IPS DF 6.9 (cell line): Measurements from ENCODE around the gene SLC6A5.

Source experiments
- DNase-seq: peaks from one replicate; pipeline ENCODE4 v3.0.0-alpha.2; 2013; ENCODE audit warnings: low read depth, low spot score
- H3K27ac ChIP-seq: one replicate; pipeline ENCODE4 v1.5.1; 2013; ENCODE audit warnings: low read length, control low read depth
- H3K27me3 ChIP-seq: 2 replicates; pipeline ENCODE4 v1.6.1; 2013; ENCODE audit warnings: mild to moderate bottlenecking, low read length; ENCODE audit not compliant: control insufficient read depth, insufficient read depth
- H3K36me3 ChIP-seq: 2 replicates; pipeline ENCODE4 v1.6.1; 2013; ENCODE audit warnings: low read length; ENCODE audit not compliant: control insufficient read depth, insufficient read depth
- H3K4me1 ChIP-seq: 2 replicates; pipeline ENCODE4 v1.6.1; 2013; ENCODE audit warnings: low read length; ENCODE audit not compliant: control insufficient read depth, insufficient read depth
- H3K4me3 ChIP-seq: 2 replicates; pipeline ENCODE4 v1.5.1; 2013; ENCODE audit warnings: mild to moderate bottlenecking, low read length
- H3K9me3 ChIP-seq: 2 replicates; pipeline ENCODE4 v1.6.1; 2013; ENCODE audit warnings: low read length, inconsistent platforms; ENCODE audit not compliant: control insufficient read depth, insufficient read depth
- WGBS: extraction: QIAGEN DNeasy Blood & Tissue Kit; methylation state at CpG from one replicate; pipeline ENCODE4 v1.1.7; 2013; ENCODE audit warnings: mixed read lengths, missing lambda C conversion rate; ENCODE audit not compliant: insufficient read length, insufficient coverage; 5-methylcytosine and 5-hydroxymethylcytosine counted together

The SLC6A5 gene

DNA sequence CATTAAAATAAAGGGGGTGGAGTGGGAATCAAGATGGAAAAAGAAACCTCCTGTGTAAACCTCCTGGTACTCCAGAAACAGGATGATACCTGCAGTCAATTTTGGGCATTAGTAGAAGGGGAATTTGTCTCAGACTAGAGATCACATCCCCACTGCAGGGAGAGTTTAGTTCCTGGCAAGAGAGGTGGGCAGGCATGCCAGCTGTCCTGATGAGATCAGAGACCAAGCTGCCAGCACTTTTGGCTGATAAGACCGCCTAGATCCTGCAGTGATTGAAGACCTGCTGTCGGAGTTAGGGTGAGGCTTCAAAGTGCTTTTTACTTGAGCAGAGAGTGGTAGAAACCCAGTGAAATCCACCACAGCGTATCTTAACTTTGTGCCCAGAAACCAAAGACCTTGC, 40.3 kb downstream of the SLC6A5 start:
- H3K36me3 ChIP-seq = no peaks in the 10 kb centered on the region
- H3K4me1 ChIP-seq = no peaks in the 10 kb centered on the region
- H3K27ac ChIP-seq = no peak overlapping the region
- no CpG with 5 or more reads among the region's 3 CpGs for WGBS
- DNase-seq = no peak
- H3K27me3 ChIP-seq = no peaks in the 10 kb centered on the region
- H3K9me3 ChIP-seq = no peaks in the 10 kb centered on the region
- no peak overlapping the region for H3K4me3 ChIP-seq

DNA sequence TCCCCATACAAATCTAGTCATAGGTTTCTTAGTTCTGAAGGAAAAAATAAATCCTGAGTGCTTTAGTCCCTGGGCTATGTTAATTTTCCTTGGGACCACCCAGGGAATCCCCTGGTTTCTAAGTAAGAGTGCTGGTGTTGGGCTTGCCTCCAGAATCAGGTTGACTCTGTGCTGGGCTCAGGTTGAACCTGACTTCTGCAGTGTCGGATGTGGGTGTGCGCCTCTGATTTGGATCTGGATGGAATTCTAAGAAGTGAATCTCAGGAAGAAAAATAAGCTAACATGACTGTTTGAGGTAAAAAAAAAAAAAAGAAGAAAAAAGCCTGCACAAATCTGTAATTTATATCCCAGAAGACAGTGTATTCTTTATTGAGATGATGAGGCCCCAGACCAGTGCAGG, 41.0 kb downstream of the SLC6A5 start:
- DNase-seq = no peak
- no CpG with 5 or more reads among the region's 2 CpGs for WGBS
- Histone ChIP-seq H3K36me3 (no peaks in the 10 kb centered on the region), H3K4me3 (no peak overlapping the region), H3K27ac (no peak overlapping the region), H3K4me1 (no peaks in the 10 kb centered on the region), H3K9me3 (no peaks in the 10 kb centered on the region), H3K27me3 (no peaks in the 10 kb centered on the region)

DNA sequence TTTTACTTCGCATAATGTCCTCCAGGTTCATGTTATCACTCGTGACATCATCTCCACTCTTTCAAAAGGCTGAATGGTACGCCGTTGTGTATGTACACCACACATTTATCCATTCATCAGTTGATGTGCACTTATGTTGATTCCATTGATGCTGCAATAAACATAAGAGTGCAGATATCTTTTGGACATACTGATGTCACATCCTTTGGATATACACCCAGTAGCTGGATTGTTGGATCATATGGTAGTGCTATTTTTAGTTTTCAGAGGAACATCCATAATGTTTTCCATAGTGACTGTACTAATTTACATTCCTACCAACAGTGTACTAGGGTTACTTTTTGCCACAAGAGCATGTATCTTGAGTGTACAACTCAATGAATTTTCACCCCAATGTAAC, 45.0 kb downstream of the SLC6A5 start:
- no peak overlapping the region for H3K27ac ChIP-seq
- H3K36me3 ChIP-seq = no peaks in the 10 kb centered on the region
- no CpG with 5 or more reads among the region's 4 CpGs for WGBS
- no peak overlapping the region for H3K4me3 ChIP-seq
- H3K4me1 ChIP-seq = no peaks in the 10 kb centered on the region
- no peak for DNase-seq
- no peaks in the 10 kb centered on the region for H3K27me3 ChIP-seq
- H3K9me3 ChIP-seq = no peaks in the 10 kb centered on the region

DNA sequence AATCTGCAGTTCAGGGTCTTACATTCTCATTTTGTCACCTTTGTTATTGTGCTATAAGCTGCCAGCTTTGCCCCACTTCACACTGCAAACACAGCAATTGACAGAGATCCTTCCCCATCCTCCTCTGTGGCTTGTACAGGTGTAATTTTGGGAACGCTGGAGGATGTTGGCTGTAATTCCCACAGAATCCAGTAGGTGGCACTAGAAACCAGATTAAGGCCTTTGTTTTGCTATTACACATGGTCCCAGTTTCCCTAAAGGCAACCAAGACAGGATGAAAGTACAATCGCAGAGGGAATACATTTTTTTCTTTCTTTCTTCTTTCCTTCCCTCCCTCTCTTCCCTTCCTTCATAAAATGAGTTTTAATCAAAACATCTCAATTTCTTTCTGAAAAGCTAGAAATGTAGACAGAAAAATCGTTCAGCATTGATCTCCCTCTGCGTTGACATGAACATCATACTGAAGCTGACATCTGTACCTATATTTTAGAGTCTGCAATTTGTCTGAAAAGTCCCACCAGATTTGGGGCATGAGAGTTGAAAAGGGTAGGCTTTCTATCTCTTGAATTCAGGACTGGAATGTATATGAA, 48.7 kb downstream of the SLC6A5 start:
- Histone ChIP-seq H3K4me3 (no peak overlapping the region), H3K27me3 (no peaks in the 10 kb centered on the region), H3K27ac (no peak overlapping the region), H3K4me1 (no peaks in the 10 kb centered on the region), H3K9me3 (no peaks in the 10 kb centered on the region), H3K36me3 (no peaks in the 10 kb centered on the region)
- DNase-seq = no peak
- WGBS = no CpG with 5 or more reads among the region's 4 CpGs

DNA sequence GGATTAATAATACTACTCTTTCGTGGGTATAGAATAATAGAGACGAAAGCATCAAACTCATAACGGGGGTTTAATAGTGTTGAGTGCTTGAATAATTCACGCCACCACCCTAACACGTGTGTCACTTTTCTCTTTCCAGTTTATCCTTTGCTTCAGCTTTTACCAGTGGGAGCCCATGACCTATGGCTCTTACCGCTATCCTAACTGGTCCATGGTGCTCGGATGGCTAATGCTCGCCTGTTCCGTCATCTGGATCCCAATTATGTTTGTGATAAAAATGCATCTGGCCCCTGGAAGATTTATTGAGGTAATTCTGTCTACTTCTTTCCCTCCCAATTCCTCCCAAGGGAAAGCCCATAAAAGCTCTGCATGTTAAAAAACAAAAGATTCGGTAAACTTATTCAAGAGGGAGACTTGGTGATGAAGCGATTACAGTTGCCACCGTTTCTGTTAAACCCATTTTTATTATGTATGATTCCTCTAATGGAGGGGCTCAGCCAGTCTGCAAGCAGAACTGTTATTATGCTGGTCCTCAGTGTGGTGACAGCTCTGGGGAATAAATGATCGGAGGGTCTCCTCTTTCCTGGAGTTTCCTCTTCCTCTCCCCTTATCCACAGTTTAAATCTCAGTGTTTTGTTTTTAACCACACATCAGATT, 52.9 kb downstream of the SLC6A5 start:
- H3K36me3 ChIP-seq = no peaks in the 10 kb centered on the region
- no peak overlapping the region for H3K4me3 ChIP-seq
- H3K27ac ChIP-seq = no peak overlapping the region
- no CpG with 5 or more reads among the region's 13 CpGs for WGBS
- H3K27me3 ChIP-seq = no peaks in the 10 kb centered on the region
- no peak for DNase-seq
- no peaks in the 10 kb centered on the region for H3K9me3 ChIP-seq
- no peaks in the 10 kb centered on the region for H3K4me1 ChIP-seq

DNA sequence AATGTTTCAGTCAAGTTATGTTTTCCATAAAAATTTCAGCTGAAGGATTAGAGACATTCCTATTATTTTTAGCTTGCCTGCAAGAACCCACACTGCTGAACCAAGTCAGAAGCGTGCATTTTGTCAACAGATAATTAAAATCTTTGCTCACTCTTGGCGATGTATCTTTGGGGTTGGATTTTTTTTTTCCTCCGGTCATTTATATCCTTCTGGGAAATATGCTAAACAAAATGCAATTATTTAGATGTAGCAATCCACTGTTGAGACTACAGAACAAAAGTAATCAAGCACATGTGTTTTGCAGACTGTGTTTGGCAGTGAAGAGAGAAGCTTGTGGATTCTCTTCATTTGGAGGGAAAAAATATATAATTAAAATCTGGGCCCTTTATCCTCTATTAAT, 54.6 kb downstream of the SLC6A5 start:
- Histone ChIP-seq H3K9me3 (no peaks in the 10 kb centered on the region), H3K27me3 (no peaks in the 10 kb centered on the region), H3K4me1 (no peaks in the 10 kb centered on the region), H3K36me3 (no peaks in the 10 kb centered on the region), H3K4me3 (no peak overlapping the region), H3K27ac (no peak overlapping the region)
- no peak for DNase-seq
- WGBS = no CpG with 5 or more reads among the region's 3 CpGs

DNA sequence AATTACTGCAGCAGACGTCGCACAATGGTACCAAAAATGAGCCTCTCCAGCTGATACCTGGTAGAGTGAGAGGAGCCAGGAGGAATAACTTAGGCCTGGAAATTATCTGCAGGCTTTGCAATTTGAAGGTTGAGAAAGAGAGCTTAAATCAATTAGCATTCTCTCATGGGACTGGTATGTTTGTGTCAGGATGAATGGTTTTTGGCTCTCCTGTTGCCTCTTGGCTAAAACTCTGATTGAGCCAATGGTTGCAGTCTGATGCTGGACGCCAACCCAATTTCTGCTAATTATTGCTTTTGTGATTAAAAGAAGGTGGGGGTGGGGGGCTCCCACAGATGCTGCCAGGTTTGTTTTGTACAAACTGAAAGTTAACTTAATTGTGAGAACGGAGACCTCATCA, 57.5 kb downstream of the SLC6A5 start:
- no CpG with 5 or more reads among the region's 4 CpGs for WGBS
- H3K27ac ChIP-seq = no peak overlapping the region

DNA sequence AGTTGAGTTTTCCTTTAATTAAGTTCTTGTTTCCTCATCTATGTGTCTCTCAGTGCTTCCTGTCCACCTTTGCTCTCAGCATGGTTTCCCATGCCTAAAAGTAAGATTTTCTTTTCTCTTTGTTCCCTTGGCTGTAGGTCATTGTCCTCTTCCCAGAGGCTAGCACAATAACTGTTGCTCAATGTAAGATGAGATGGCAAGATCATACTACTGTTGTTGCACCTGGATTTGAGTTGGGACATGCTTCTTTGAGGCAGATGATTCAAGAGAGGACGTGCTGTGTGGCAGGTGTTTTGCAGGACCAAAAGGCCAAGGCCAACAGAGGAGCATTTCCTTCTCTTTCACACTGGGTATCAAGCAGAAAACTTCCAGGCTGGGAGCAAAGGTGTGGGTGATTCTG, 58.7 kb downstream of the SLC6A5 start:
- no CpG with 5 or more reads among the region's 1 CpG for WGBS
- Histone ChIP-seq H3K27me3 (no peaks in the 10 kb centered on the region), H3K36me3 (no peaks in the 10 kb centered on the region), H3K27ac (no peak overlapping the region), H3K4me3 (no peak overlapping the region), H3K4me1 (no peaks in the 10 kb centered on the region), H3K9me3 (no peaks in the 10 kb centered on the region)
- DNase-seq = no peak

More for the DNA sequence above, 57.5 kb downstream of the SLC6A5 start:
- H3K27me3 ChIP-seq = no peaks in the 10 kb centered on the region
- no peaks in the 10 kb centered on the region for H3K36me3 ChIP-seq
- no peaks in the 10 kb centered on the region for H3K4me1 ChIP-seq
- H3K4me3 ChIP-seq = no peak overlapping the region
- no peaks in the 10 kb centered on the region for H3K9me3 ChIP-seq
- no peak for DNase-seq

DNA sequence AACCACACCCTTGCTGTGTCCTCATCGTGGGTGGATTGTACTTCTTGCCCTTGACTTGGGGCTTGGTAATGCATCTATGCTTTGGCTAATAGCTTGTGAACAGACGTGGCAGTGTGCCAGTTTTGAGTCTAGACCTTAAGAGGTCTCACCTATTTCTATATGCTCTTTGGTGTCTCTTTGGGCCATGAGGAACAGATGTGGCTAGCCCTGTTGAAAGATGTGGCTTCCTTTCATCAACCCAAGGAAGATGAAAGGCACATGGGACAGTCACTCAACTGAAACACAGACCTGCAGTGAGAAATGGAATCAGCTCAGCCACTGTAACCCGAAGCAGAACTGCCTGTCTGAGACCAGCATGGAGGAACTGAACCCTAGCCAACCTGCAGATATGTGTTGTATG, 62.0 kb downstream of the SLC6A5 start:
- Histone ChIP-seq H3K36me3 (no peaks in the 10 kb centered on the region), H3K9me3 (no peaks in the 10 kb centered on the region), H3K4me3 (no peak overlapping the region), H3K27ac (no peak overlapping the region), H3K27me3 (no peaks in the 10 kb centered on the region), H3K4me1 (no peaks in the 10 kb centered on the region)
- WGBS = no CpG with 5 or more reads among the region's 3 CpGs
- DNase-seq = no peak

DNA sequence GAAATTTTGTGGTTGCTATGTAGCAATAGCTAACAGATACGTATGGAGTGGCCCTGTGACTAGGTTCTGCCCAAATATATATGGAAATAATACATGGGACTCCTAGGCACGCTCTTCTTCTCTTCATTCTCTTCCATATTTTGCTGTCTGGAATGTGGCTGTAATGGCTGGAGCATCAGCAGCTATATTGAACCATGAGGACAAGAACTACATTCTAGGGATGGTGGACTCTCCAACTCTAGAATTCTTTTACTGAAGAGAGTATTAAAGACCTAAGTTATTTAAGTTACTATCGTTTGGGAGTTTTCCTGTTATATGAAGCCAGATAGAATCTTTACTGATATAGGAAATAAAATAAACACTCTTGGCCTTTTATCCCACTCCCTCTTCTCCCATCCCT, 62.4 kb downstream of the SLC6A5 start:
- no peak overlapping the region for H3K4me3 ChIP-seq
- H3K36me3 ChIP-seq = no peaks in the 10 kb centered on the region
- no CpG with 5 or more reads among the region's 3 CpGs for WGBS
- no peak overlapping the region for H3K27ac ChIP-seq
- peaks cover 1% of the 10 kb centered on the region; the same call in 1 of the 2 replicates for H3K27me3 ChIP-seq
- DNase-seq = no peak
- H3K9me3 ChIP-seq = no peaks in the 10 kb centered on the region
- no peaks in the 10 kb centered on the region for H3K4me1 ChIP-seq
